ENCODE measurements around the gene ZBTB3. TPM values are rescaled to one million over a fixed set of nuclear protein-coding genes. Genes with fewer than 3 reads are reported as not detected.
"Not testable (repeated sequence)": the region's sequence is repeated elsewhere in the genome, so short reads cannot be mapped to it uniquely, and the experiment has no call there.

The ZBTB3 gene
- total RNA-seq, 1 experiment from 2014 or later = 43.4 TPM

DNA sequence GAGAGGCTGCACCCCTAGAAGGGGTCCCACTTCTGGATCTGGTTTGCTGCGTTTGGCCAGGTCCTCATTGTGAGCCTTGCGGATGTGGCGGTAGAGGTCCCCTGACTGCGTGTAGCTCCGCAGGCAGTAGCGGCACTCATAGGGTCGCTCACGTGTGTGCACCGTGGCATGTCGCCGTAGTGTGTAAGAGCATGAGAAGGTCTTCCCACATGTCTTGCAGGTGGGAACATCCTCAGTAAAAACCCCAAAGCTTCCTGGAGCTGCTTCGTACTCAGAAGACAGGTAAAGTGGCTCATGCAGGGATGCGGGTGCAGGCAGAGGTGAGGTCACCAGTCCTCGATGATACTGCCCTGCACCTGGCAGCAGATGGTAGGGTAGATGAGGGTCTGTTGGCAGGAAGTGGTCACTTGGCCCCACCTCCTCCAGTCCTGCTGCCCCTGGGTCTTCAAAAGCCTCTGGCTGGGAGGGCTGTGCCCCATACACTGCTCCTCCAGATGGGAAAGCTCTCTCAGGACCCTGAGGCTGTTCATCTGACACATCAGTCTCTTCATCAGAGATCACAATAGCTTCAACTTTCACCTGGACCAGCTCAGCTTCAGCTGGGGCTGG lies 1.7 kb downstream of the ZBTB3 start:
- no peak overlapping the region for H3K23ac ChIP-seq (ENCODE audit: insufficient read length, low read depth, low read length)
- no peaks in the 10 kb centered on the region for H3K4me1 ChIP-seq (ENCODE audit: insufficient read depth, low read length)
- no peak overlapping the region for H2BK20ac ChIP-seq (ENCODE audit: low read depth, low read length, poor library complexity, severe bottlenecking)
- H3K27ac Mint-ChIP-seq = peak overlapping the region in 1 of 3 experiments; percentile 55; a peak in 1 of 7 replicates
- no peak overlapping the region for H4K5ac ChIP-seq (ENCODE audit: insufficient read length, low read depth, low read length)
- no peak overlapping the region for H2BK120ac ChIP-seq (ENCODE audit: low read depth, low read length, poor library complexity, severe bottlenecking)
- no peak overlapping the region for H2BK12ac ChIP-seq (ENCODE audit: insufficient read length, low read depth, low read length)
- H3K4ac ChIP-seq (ENCODE audit: low read depth, low read length) = no peak overlapping the region
- peaks cover 21% of the 10 kb centered on the region; the same call in 1 of the 2 replicates for H3K79me2 ChIP-seq (ENCODE audit: insufficient read depth, low read length)
- no peak overlapping the region for H3K18ac ChIP-seq (ENCODE audit: insufficient read length, low read depth, low read length)
- TF ChIP-seq, protein P1, sequence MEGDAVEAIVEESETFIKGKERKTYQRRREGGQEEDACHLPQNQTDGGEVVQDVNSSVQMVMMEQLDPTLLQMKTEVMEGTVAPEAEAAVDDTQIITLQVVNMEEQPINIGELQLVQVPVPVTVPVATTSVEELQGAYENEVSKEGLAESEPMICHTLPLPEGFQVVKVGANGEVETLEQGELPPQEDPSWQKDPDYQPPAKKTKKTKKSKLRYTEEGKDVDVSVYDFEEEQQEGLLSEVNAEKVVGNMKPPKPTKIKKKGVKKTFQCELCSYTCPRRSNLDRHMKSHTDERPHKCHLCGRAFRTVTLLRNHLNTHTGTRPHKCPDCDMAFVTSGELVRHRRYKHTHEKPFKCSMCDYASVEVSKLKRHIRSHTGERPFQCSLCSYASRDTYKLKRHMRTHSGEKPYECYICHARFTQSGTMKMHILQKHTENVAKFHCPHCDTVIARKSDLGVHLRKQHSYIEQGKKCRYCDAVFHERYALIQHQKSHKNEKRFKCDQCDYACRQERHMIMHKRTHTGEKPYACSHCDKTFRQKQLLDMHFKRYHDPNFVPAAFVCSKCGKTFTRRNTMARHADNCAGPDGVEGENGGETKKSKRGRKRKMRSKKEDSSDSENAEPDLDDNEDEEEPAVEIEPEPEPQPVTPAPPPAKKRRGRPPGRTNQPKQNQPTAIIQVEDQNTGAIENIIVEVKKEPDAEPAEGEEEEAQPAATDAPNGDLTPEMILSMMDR (conservative IDR thresholded peaks at IDR 0.05) = no peak
- H3K9me3 Mint-ChIP-seq = no peaks in the 10 kb centered on the region
- H3K27me3 ChIP-seq (ENCODE audit: insufficient read depth, low read length) = no peaks in the 10 kb centered on the region
- no peak overlapping the region for H2BK5ac ChIP-seq (ENCODE audit: insufficient read length, low read length)
- peak overlapping the region in 1 of 2 experiments; percentile 60; a peak in 1 of 5 replicates for H3K4me3 Mint-ChIP-seq
- no peaks in the 10 kb centered on the region for H4K20me1 ChIP-seq (ENCODE audit: control insufficient read depth, insufficient read depth, insufficient read length)
- peaks cover 29 to 44% (median 33%) of the 10 kb centered on the region in 3 experiments for H3K36me3 Mint-ChIP-seq (ENCODE audit: insufficient read depth in 1 of 3, low read depth in 3 of 3)
- H3K14ac ChIP-seq (ENCODE audit: insufficient read depth, low read length) = no peak overlapping the region
- H3K4me2 ChIP-seq (ENCODE audit: insufficient read depth, insufficient read length, low read length) = no peak overlapping the region
- no peaks in the 10 kb centered on the region for H3K27me3 Mint-ChIP-seq (ENCODE audit: low read depth)
- H2AK5ac ChIP-seq (ENCODE audit: insufficient read length, low read length) = no peak overlapping the region
- peaks cover 12% of the 10 kb centered on the region for H3K79me1 ChIP-seq (ENCODE audit: insufficient read depth, low read depth, low read length, poor library complexity, severe bottlenecking)
- H3K9ac ChIP-seq (ENCODE audit: extremely low read depth, insufficient read length, low read length) = no peak overlapping the region
- peaks cover 12 to 21% of the 10 kb centered on the region in 2 experiments for H3K4me1 Mint-ChIP-seq
- WGBS (ENCODE audit: extremely low coverage, insufficient read length, low lambda C conversion rate) = no CpG with 5 or more reads among the region's 14 CpGs
- no peak for DNase-seq
- no peak overlapping the region for H3T11ph ChIP-seq (ENCODE audit: low read length)
- H4K8ac ChIP-seq (replicated peaks; ENCODE audit: insufficient read length, low read depth, low read length) = no peak overlapping the region
- no peaks in the 10 kb centered on the region for H3K9me3 ChIP-seq (ENCODE audit: control insufficient read depth, low read depth, low read length)
- H3K27ac ChIP-seq (ENCODE audit: insufficient read length, low read depth, low read length) = no peak overlapping the region
- H3K23me2 ChIP-seq (ENCODE audit: insufficient read length, low read depth, low read length, poor library complexity, severe bottlenecking) = peaks cover 3% of the 10 kb centered on the region
- no peak overlapping the region for H2AFZ ChIP-seq (ENCODE audit: low read length)
- H4K91ac ChIP-seq (ENCODE audit: insufficient read length, low read depth, low read length) = no peak overlapping the region
- H2BK15ac ChIP-seq (ENCODE audit: low read depth, low read length) = no peak overlapping the region
- H3K56ac ChIP-seq (ENCODE audit: insufficient read length, low read depth, low read length) = no peak overlapping the region

- H4K91ac ChIP-seq (ENCODE audit: insufficient read length, low read depth, low read length); H2AFZ ChIP-seq (ENCODE audit: low read length); H2BK20ac ChIP-seq (ENCODE audit: low read depth, low read length, poor library complexity, severe bottlenecking); H3K4me2 ChIP-seq (ENCODE audit: insufficient read depth, insufficient read length, low read length); H3K4me1 ChIP-seq (ENCODE audit: insufficient read depth, low read length); H4K5ac ChIP-seq (ENCODE audit: insufficient read length, low read depth, low read length); H3K18ac ChIP-seq (ENCODE audit: insufficient read length, low read depth, low read length); H3K4ac ChIP-seq (ENCODE audit: low read depth, low read length); H2BK12ac ChIP-seq (ENCODE audit: insufficient read length, low read depth, low read length); H2BK15ac ChIP-seq (ENCODE audit: low read depth, low read length); H2BK120ac ChIP-seq (ENCODE audit: low read depth, low read length, poor library complexity, severe bottlenecking); H3K9me3 Mint-ChIP-seq; H4K20me1 ChIP-seq (ENCODE audit: control insufficient read depth, insufficient read depth, insufficient read length); H3K27me3 ChIP-seq (ENCODE audit: insufficient read depth, low read length); H4K8ac ChIP-seq (replicated peaks; ENCODE audit: insufficient read length, low read depth, low read length); H3K9ac ChIP-seq (ENCODE audit: extremely low read depth, insufficient read length, low read length); H3K14ac ChIP-seq (ENCODE audit: insufficient read depth, low read length); H2AK5ac ChIP-seq (ENCODE audit: insufficient read length, low read length); H3K27me3 Mint-ChIP-seq (ENCODE audit: low read depth); H3K23me2 ChIP-seq (ENCODE audit: insufficient read length, low read depth, low read length, poor library complexity, severe bottlenecking); H3K9me3 ChIP-seq (ENCODE audit: control insufficient read depth, low read depth, low read length); H2BK5ac ChIP-seq (ENCODE audit: insufficient read length, low read length); DNase-seq; H3K4me3 Mint-ChIP-seq; H3K27ac ChIP-seq (ENCODE audit: insufficient read length, low read depth, low read length); H3K56ac ChIP-seq (ENCODE audit: insufficient read length, low read depth, low read length); H3T11ph ChIP-seq (ENCODE audit: low read length); H3K23ac ChIP-seq (ENCODE audit: insufficient read length, low read depth, low read length): not testable (repeated sequence)
- 0 out of 7 replicates have a peak overlapping the region, but pooled peaks of 1 of the 3 experiments have one; percentile 36 for H3K27ac Mint-ChIP-seq
- H3K79me2 ChIP-seq (ENCODE audit: insufficient read depth, low read length) = peaks cover 17% of the 10 kb centered on the region; the same call in 1 of the 2 replicates
- H3K4me1 Mint-ChIP-seq = peaks cover 4 to 10% of the 10 kb centered on the region in 2 experiments
- no CpG with 5 or more reads among the region's 5 CpGs for WGBS (ENCODE audit: extremely low coverage, insufficient read length, low lambda C conversion rate)
- peaks cover 12% of the 10 kb centered on the region for H3K79me1 ChIP-seq (ENCODE audit: insufficient read depth, low read depth, low read length, poor library complexity, severe bottlenecking)
- H3K36me3 Mint-ChIP-seq (ENCODE audit: insufficient read depth in 1 of 3, low read depth in 3 of 3) = peaks cover 28 to 42% (median 33%) of the 10 kb centered on the region in 3 experiments
Observed at GRCh38 chr11:62749931-62750330, 4.0 kb downstream of the ZBTB3 start.
